DND-41 (cell line): ENCODE measurements around the gene ANKLE2.

Experiments
- EZH2 ChIP-seq: IDR thresholded peaks from 3 replicates; pipeline ENCODE4 v1.6.1; 2012; ENCODE audit warnings: borderline replicate concordance, low read depth, mild to moderate bottlenecking, moderate library complexity, low read length, inconsistent platforms; ENCODE audit not compliant: severe bottlenecking
- TF ChIP-seq, protein P1 (sequence below): IDR thresholded peaks from 2 replicates; pipeline ENCODE4 v1.5.1; 2012; ENCODE audit warnings: borderline replicate concordance, low read length, moderate library complexity, mild to moderate bottlenecking; ENCODE audit not compliant: poor library complexity, severe bottlenecking; ENCODE audit errors: extremely low read depth

DNA sequence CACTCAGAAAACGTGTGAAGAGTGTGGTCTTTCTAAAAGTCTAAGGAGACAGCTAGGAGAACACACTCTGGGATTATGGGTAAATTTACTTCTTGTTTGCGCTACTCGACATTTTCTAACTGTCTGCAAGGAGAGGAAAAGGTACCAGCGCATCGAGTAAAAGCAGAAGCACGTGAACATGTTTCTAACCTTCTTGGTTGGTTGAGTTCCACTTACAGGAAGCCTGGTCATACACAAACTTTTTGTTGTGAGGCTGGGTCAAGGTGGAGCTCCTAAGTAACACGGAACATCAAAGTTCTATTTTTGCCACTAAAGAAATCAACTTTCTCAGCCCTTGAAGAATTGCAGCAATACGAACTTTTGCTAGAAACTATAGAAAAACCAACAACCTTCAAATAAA is 20.0 kb downstream of the ANKLE2 start:
- no peak for TF ChIP-seq EZH2
- TF ChIP-seq, protein P1, sequence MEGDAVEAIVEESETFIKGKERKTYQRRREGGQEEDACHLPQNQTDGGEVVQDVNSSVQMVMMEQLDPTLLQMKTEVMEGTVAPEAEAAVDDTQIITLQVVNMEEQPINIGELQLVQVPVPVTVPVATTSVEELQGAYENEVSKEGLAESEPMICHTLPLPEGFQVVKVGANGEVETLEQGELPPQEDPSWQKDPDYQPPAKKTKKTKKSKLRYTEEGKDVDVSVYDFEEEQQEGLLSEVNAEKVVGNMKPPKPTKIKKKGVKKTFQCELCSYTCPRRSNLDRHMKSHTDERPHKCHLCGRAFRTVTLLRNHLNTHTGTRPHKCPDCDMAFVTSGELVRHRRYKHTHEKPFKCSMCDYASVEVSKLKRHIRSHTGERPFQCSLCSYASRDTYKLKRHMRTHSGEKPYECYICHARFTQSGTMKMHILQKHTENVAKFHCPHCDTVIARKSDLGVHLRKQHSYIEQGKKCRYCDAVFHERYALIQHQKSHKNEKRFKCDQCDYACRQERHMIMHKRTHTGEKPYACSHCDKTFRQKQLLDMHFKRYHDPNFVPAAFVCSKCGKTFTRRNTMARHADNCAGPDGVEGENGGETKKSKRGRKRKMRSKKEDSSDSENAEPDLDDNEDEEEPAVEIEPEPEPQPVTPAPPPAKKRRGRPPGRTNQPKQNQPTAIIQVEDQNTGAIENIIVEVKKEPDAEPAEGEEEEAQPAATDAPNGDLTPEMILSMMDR = no peak
